Vagina (tissue), 2 donors: ENCODE measurements around the gene ZBED5. TPM values are rescaled to one million over a fixed set of nuclear protein-coding genes. Genes with fewer than 3 reads are reported as not detected.

Experiments
- DNase-seq, 2 donors: peaks; one replicate each; pipeline ENCODE4 v3.0.0-alpha.2; 2017; ENCODE audit errors: extremely low spot score in 2 of 2
- H3K27ac ChIP-seq: fragments of 200-600 bp; sonication (generic); one replicate; pipeline ENCODE4 v1.5.1; 2019
- H3K27me3 ChIP-seq: fragments of 200-600 bp; sonication (generic); one replicate; pipeline ENCODE4 v1.5.1; 2019
- H3K36me3 ChIP-seq, 2 donors: fragments of 200-600 bp; sonication (generic); one replicate each; pipeline ENCODE4 v1.5.1; 2017 to 2019
- H3K4me1 ChIP-seq: fragments of 200-600 bp; sonication (generic); one replicate; pipeline ENCODE4 v1.5.1; 2019
- H3K4me3 ChIP-seq, 2 donors: fragments of 200-600 bp; sonication (generic); 1 replicate in 1 of 2; 2 replicates in 1 of 2; pipeline ENCODE4 v1.5.1; 2016 to 2019
- H3K9me3 ChIP-seq: fragments of 200-600 bp; sonication (generic); one replicate; pipeline ENCODE4 v1.5.1; 2019
- CTCF ChIP-seq, 3 experiments: fragments of 450-650 bp in 2 of 3; fragments of 200-600 bp in 1 of 3; sonication (generic) in 1 of 3; IDR thresholded peaks; one replicate each; pipeline ENCODE4 v1.5.1; 2017 to 2019; ENCODE audit warnings: antibody characterized with exemption in 3 of 3, mild to moderate bottlenecking in 2 of 3, moderate library complexity in 2 of 3
- POLR2A ChIP-seq, 2 donors: fragments of 450-650 bp; IDR thresholded peaks; one replicate each; pipeline ENCODE4 v1.6.1; 2017; ENCODE audit warnings: antibody characterized with exemption in 2 of 2, mild to moderate bottlenecking in 2 of 2, moderate library complexity in 2 of 2
- POLR2AphosphoS5 ChIP-seq, 2 donors: sonication (generic); formaldehyde crosslinking; IDR thresholded peaks; one replicate each; pipeline ENCODE4 v1.9.0; 2017; ENCODE audit warnings: antibody characterized with exemption in 2 of 2, mild to moderate bottlenecking in 2 of 2, low read depth in 1 of 2; ENCODE audit not compliant: insufficient read depth in 1 of 2
- intact Hi-C: fragments of 100-400 bp; cut with DNase I; formaldehyde crosslinking; loops from one replicate; pipeline ENCODE4 v1.15.1; 2023
- total RNA-seq: library from RNA; depleted of rRNA; stranded (reverse); fragments of >200 nt; gene quantifications from one replicate; pipeline ENCODE4 v1.2.3, GENCODE V29; 2016

Gene ZBED5
- total RNA-seq, 1 donor from 2014 or later = 40.8 TPM

- no peak overlapping the region for H3K4me3 ChIP-seq
- no peaks in the 10 kb centered on the region for H3K27me3 ChIP-seq
- H3K4me1 ChIP-seq = peaks cover 32% of the 10 kb centered on the region
- DNase-seq = no peak
- no peaks in the 10 kb centered on the region for H3K36me3 ChIP-seq
- H3K27ac ChIP-seq = no peak overlapping the region
- no peaks in the 10 kb centered on the region for H3K9me3 ChIP-seq
- intact Hi-C loops = no loop called here
- no peak for TF ChIP-seq CTCF (IDR thresholded peaks at IDR 0.05)
- TF ChIP-seq POLR2A (IDR thresholded peaks at IDR 0.05) = no peak
- no peak for TF ChIP-seq POLR2AphosphoS5 (IDR thresholded peaks at IDR 0.05; ENCODE audit: insufficient read depth in 1 of 2, low read depth in 1 of 2)
Observed at GRCh38 chr11:10861047-10861446, 3.2 kb upstream of the ZBED5 start.

- Histone ChIP-seq H3K9me3 (no peaks in the 10 kb centered on the region), H3K4me1 (peaks cover 38% of the 10 kb centered on the region), H3K36me3 (peaks cover 0 to 13% of the 10 kb centered on the region in 2 donors), H3K27me3 (no peaks in the 10 kb centered on the region), H3K4me3 (peak overlapping the region; percentile 63 to 91), H3K27ac (peak overlapping the region; percentile 96)
- intact Hi-C loops = loop anchor here (5.0 kb wide), 2 partner anchors 51 to 74 kb away; partner anchors contain the start of gene EIF4G2
- TF ChIP-seq POLR2A (IDR thresholded peaks at IDR 0.05) (no peak), POLR2AphosphoS5 (IDR thresholded peaks at IDR 0.05; ENCODE audit: insufficient read depth in 1 of 2, low read depth in 1 of 2) (peak in 1 of 2 donors; percentile 58)
- no peak for DNase-seq
Observed at GRCh38 chr11:10858439-10859325, 829 bp upstream of the ZBED5 start.

GRCh38 chr11:10857459-10857708, 469 bp downstream of the ZBED5 start:
- H3K4me1 ChIP-seq = peaks cover 38% of the 10 kb centered on the region
- H3K27ac ChIP-seq = peak overlapping the region; percentile 96
- DNase-seq = no peak
- no peaks in the 10 kb centered on the region for H3K9me3 ChIP-seq
- H3K27me3 ChIP-seq = no peaks in the 10 kb centered on the region
- H3K36me3 ChIP-seq = peaks cover 0 to 19% of the 10 kb centered on the region in 2 donors
- intact Hi-C loops = loop anchor here (5.0 kb wide), 2 partner anchors 50 to 75 kb away; partner anchors contain the start of gene EIF4G2
- peak overlapping the region; percentile 63 to 91 for H3K4me3 ChIP-seq
- TF ChIP-seq CTCF (IDR thresholded peaks at IDR 0.05) (no peak), POLR2A (IDR thresholded peaks at IDR 0.05) (no peak), POLR2AphosphoS5 (IDR thresholded peaks at IDR 0.05; ENCODE audit: insufficient read depth in 1 of 2, low read depth in 1 of 2) (no peak)

GRCh38 chr11:10856689-10857458, 979 bp downstream of the ZBED5 start:
- Histone ChIP-seq H3K9me3 (no peaks in the 10 kb centered on the region), H3K4me3 (peak overlapping the region; percentile 63 to 91), H3K27me3 (no peaks in the 10 kb centered on the region), H3K4me1 (peaks cover 38% of the 10 kb centered on the region), H3K27ac (peak overlapping the region; percentile 96), H3K36me3 (peaks cover 0 to 24% of the 10 kb centered on the region in 2 donors)
- TF ChIP-seq POLR2A (IDR thresholded peaks at IDR 0.05) (no peak), CTCF (IDR thresholded peaks at IDR 0.05) (no peak), POLR2AphosphoS5 (IDR thresholded peaks at IDR 0.05; ENCODE audit: insufficient read depth in 1 of 2, low read depth in 1 of 2) (no peak)
- intact Hi-C loops = loop anchor here (5.0 kb wide), 2 partner anchors 50 to 75 kb away; partner anchors contain the start of gene EIF4G2
- peak in 1 of 2 donors; percentile 90 for DNase-seq

GRCh38 chr11:10855295-10855694, 2.6 kb downstream of the ZBED5 start:
- Histone ChIP-seq H3K4me3 (no peak overlapping the region), H3K36me3 (peaks cover 0 to 24% of the 10 kb centered on the region in 2 donors), H3K9me3 (no peaks in the 10 kb centered on the region), H3K4me1 (peaks cover 38% of the 10 kb centered on the region), H3K27me3 (no peaks in the 10 kb centered on the region), H3K27ac (no peak overlapping the region)
- no peak for TF ChIP-seq POLR2AphosphoS5 (IDR thresholded peaks at IDR 0.05; ENCODE audit: insufficient read depth in 1 of 2, low read depth in 1 of 2)
- TF ChIP-seq POLR2A (IDR thresholded peaks at IDR 0.05) = no peak
- no peak for DNase-seq
- intact Hi-C loops = loop anchor here (5.0 kb wide), 2 partner anchors 48 to 77 kb away; partner anchors contain the start of gene EIF4G2
